Measurements from ENCODE around the gene NELFCD. TPM values are rescaled to one million over a fixed set of nuclear protein-coding genes. Genes with fewer than 3 reads are reported as not detected.

The NELFCD gene
- total and polyA plus RNA-seq, 2 donors = 42.2 to 60.6 TPM

GRCh38 chr20:58996226-58996611, 15.2 kb downstream of the NELFCD start:
- H3K4me1 ChIP-seq (ENCODE audit: control insufficient read depth in 2 of 2, insufficient read depth in 2 of 2, low read length in 2 of 2) = no peaks in the 10 kb centered on the region
- 96% methylated on average over 12 of the region's 12 CpGs for WGBS
- peak overlapping the region in 1 of 2 donors; percentile 21 for H3K27ac ChIP-seq (ENCODE audit: low read depth in 1 of 2, low read length in 1 of 2)
- peaks cover 51 to 60% of the 10 kb centered on the region in 2 donors for H3K36me3 ChIP-seq (ENCODE audit: control insufficient read depth in 2 of 2, insufficient read depth in 2 of 2, low read length in 1 of 2)
- no peaks in the 10 kb centered on the region for H3K27me3 ChIP-seq (ENCODE audit: control insufficient read depth in 2 of 2, insufficient read depth in 1 of 2, low read length in 1 of 2)
- H3K9me3 ChIP-seq (ENCODE audit: control insufficient read depth in 2 of 2, insufficient read depth in 1 of 2, low read length in 1 of 2) = no peaks in the 10 kb centered on the region
- DNase-seq (ENCODE audit: low read depth in 6 of 9, low spot score in 9 of 9) = no peak
- H3K4me3 ChIP-seq (ENCODE audit: low read length in 2 of 2) = no peak overlapping the region

GRCh38 chr20:58997141-58997770, 16.2 kb downstream of the NELFCD start:
- Histone ChIP-seq H3K27me3 (ENCODE audit: control insufficient read depth in 2 of 2, insufficient read depth in 1 of 2, low read length in 1 of 2) (no peaks in the 10 kb centered on the region), H3K9me3 (ENCODE audit: control insufficient read depth in 2 of 2, insufficient read depth in 1 of 2, low read length in 1 of 2) (no peaks in the 10 kb centered on the region), H3K36me3 (ENCODE audit: control insufficient read depth in 2 of 2, insufficient read depth in 2 of 2, low read length in 1 of 2) (peaks cover 45 to 49% of the 10 kb centered on the region in 2 donors), H3K4me1 (ENCODE audit: control insufficient read depth in 2 of 2, insufficient read depth in 2 of 2, low read length in 2 of 2) (no peaks in the 10 kb centered on the region), H3K4me3 (ENCODE audit: low read length in 2 of 2) (no peak overlapping the region), H3K27ac (ENCODE audit: low read depth in 1 of 2, low read length in 1 of 2) (no peak overlapping the region)
- WGBS = 98% methylated on average over 24 of the region's 24 CpGs
- DNase-seq (ENCODE audit: low read depth in 6 of 9, low spot score in 9 of 9) = no peak

GRCh38 chr20:58998656-58999055, 17.6 kb downstream of the NELFCD start:
- Histone ChIP-seq H3K27me3 (ENCODE audit: control insufficient read depth in 2 of 2, insufficient read depth in 1 of 2, low read length in 1 of 2) (peaks cover 0 to 5% of the 10 kb centered on the region in 2 donors), H3K4me3 (ENCODE audit: low read length in 2 of 2) (no peak overlapping the region), H3K27ac (ENCODE audit: low read depth in 1 of 2, low read length in 1 of 2) (no peak overlapping the region), H3K4me1 (ENCODE audit: control insufficient read depth in 2 of 2, insufficient read depth in 2 of 2, low read length in 2 of 2) (no peaks in the 10 kb centered on the region), H3K9me3 (ENCODE audit: control insufficient read depth in 2 of 2, insufficient read depth in 1 of 2, low read length in 1 of 2) (no peaks in the 10 kb centered on the region), H3K36me3 (ENCODE audit: control insufficient read depth in 2 of 2, insufficient read depth in 2 of 2, low read length in 1 of 2) (peaks cover 32 to 35% of the 10 kb centered on the region in 2 donors)
- no peak for DNase-seq (ENCODE audit: low read depth in 6 of 9, low spot score in 9 of 9)
- WGBS = 94% methylated on average over 11 of the region's 11 CpGs

- H3K9me3 ChIP-seq (ENCODE audit: control insufficient read depth in 2 of 2, insufficient read depth in 1 of 2, low read length in 1 of 2) = no peaks in the 10 kb centered on the region
- H3K4me3 ChIP-seq (ENCODE audit: low read length in 2 of 2) = no peak overlapping the region
- DNase-seq (ENCODE audit: low read depth in 6 of 9, low spot score in 9 of 9) = no peak
- WGBS = 65% methylated on average over 3 of the region's 3 CpGs
- H3K4me1 ChIP-seq (ENCODE audit: control insufficient read depth in 2 of 2, insufficient read depth in 2 of 2, low read length in 2 of 2) = peaks cover 9 to 14% of the 10 kb centered on the region in 2 donors
- no peak overlapping the region for H3K27ac ChIP-seq (ENCODE audit: low read depth in 1 of 2, low read length in 1 of 2)
- peaks cover 0 to 22% of the 10 kb centered on the region in 2 donors for H3K27me3 ChIP-seq (ENCODE audit: control insufficient read depth in 2 of 2, insufficient read depth in 1 of 2, low read length in 1 of 2)
- H3K36me3 ChIP-seq (ENCODE audit: control insufficient read depth in 2 of 2, insufficient read depth in 2 of 2, low read length in 1 of 2) = peaks cover 18 to 22% of the 10 kb centered on the region in 2 donors
Measured at GRCh38 chr20:59000326-59000725, 19.3 kb downstream of the NELFCD start.

- Histone ChIP-seq H3K9me3 (ENCODE audit: control insufficient read depth in 2 of 2, insufficient read depth in 1 of 2, low read length in 1 of 2) (no peaks in the 10 kb centered on the region), H3K4me1 (ENCODE audit: control insufficient read depth in 2 of 2, insufficient read depth in 2 of 2, low read length in 2 of 2) (peaks cover 10 to 17% of the 10 kb centered on the region in 2 donors), H3K36me3 (ENCODE audit: control insufficient read depth in 2 of 2, insufficient read depth in 2 of 2, low read length in 1 of 2) (peaks cover 12 to 15% of the 10 kb centered on the region in 2 donors), H3K27me3 (ENCODE audit: control insufficient read depth in 2 of 2, insufficient read depth in 1 of 2, low read length in 1 of 2) (peaks cover 2 to 29% of the 10 kb centered on the region in 2 donors), H3K27ac (ENCODE audit: low read depth in 1 of 2, low read length in 1 of 2) (no peak overlapping the region), H3K4me3 (ENCODE audit: low read length in 2 of 2) (no peak overlapping the region)
- WGBS = 93% methylated on average over 13 of the region's 13 CpGs
- DNase-seq (ENCODE audit: low read depth in 6 of 9, low spot score in 9 of 9) = no peak
Measured at GRCh38 chr20:59001068-59001448, 20.0 kb downstream of the NELFCD start.

GRCh38 chr20:59001449-59002171, 20.6 kb downstream of the NELFCD start:
- no peak for DNase-seq (ENCODE audit: low read depth in 6 of 9, low spot score in 9 of 9)
- no peak overlapping the region for H3K27ac ChIP-seq (ENCODE audit: low read depth in 1 of 2, low read length in 1 of 2)
- no peak overlapping the region for H3K4me3 ChIP-seq (ENCODE audit: low read length in 2 of 2)
- 96% methylated on average over 27 of the region's 27 CpGs for WGBS
- peaks cover 7 to 10% of the 10 kb centered on the region in 2 donors for H3K36me3 ChIP-seq (ENCODE audit: control insufficient read depth in 2 of 2, insufficient read depth in 2 of 2, low read length in 1 of 2)
- H3K27me3 ChIP-seq (ENCODE audit: control insufficient read depth in 2 of 2, insufficient read depth in 1 of 2, low read length in 1 of 2) = peaks cover 7 to 35% of the 10 kb centered on the region in 2 donors
- no peaks in the 10 kb centered on the region for H3K9me3 ChIP-seq (ENCODE audit: control insufficient read depth in 2 of 2, insufficient read depth in 1 of 2, low read length in 1 of 2)
- H3K4me1 ChIP-seq (ENCODE audit: control insufficient read depth in 2 of 2, insufficient read depth in 2 of 2, low read length in 2 of 2) = peaks cover 14 to 20% of the 10 kb centered on the region in 2 donors

GRCh38 chr20:59002388-59002787, 21.3 kb downstream of the NELFCD start:
- Histone ChIP-seq H3K4me1 (ENCODE audit: control insufficient read depth in 2 of 2, insufficient read depth in 2 of 2, low read length in 2 of 2) (peaks cover 17 to 21% of the 10 kb centered on the region in 2 donors), H3K4me3 (ENCODE audit: low read length in 2 of 2) (no peak overlapping the region), H3K27me3 (ENCODE audit: control insufficient read depth in 2 of 2, insufficient read depth in 1 of 2, low read length in 1 of 2) (peaks cover 9 to 40% of the 10 kb centered on the region in 2 donors), H3K9me3 (ENCODE audit: control insufficient read depth in 2 of 2, insufficient read depth in 1 of 2, low read length in 1 of 2) (no peaks in the 10 kb centered on the region), H3K27ac (ENCODE audit: low read depth in 1 of 2, low read length in 1 of 2) (no peak overlapping the region), H3K36me3 (ENCODE audit: control insufficient read depth in 2 of 2, insufficient read depth in 2 of 2, low read length in 1 of 2) (peaks cover 4% of the 10 kb centered on the region in 2 donors)
- no peak for DNase-seq (ENCODE audit: low read depth in 6 of 9, low spot score in 9 of 9)
- 95% methylated on average over 8 of the region's 8 CpGs for WGBS

- no peak overlapping the region for H3K4me3 ChIP-seq (ENCODE audit: low read length in 2 of 2)
- H3K9me3 ChIP-seq (ENCODE audit: control insufficient read depth in 2 of 2, insufficient read depth in 1 of 2, low read length in 1 of 2) = no peaks in the 10 kb centered on the region
- H3K36me3 ChIP-seq (ENCODE audit: control insufficient read depth in 2 of 2, insufficient read depth in 2 of 2, low read length in 1 of 2) = no peaks in the 10 kb centered on the region
- H3K27ac ChIP-seq (ENCODE audit: low read depth in 1 of 2, low read length in 1 of 2) = no peak overlapping the region
- H3K27me3 ChIP-seq (ENCODE audit: control insufficient read depth in 2 of 2, insufficient read depth in 1 of 2, low read length in 1 of 2) = peaks cover 12 to 45% of the 10 kb centered on the region in 2 donors
- no peak for DNase-seq (ENCODE audit: low read depth in 6 of 9, low spot score in 9 of 9)
- H3K4me1 ChIP-seq (ENCODE audit: control insufficient read depth in 2 of 2, insufficient read depth in 2 of 2, low read length in 2 of 2) = peaks cover 18 to 21% of the 10 kb centered on the region in 2 donors
- WGBS = 93% methylated on average over 17 of the region's 17 CpGs
Measured at GRCh38 chr20:59002874-59003399, 21.9 kb downstream of the NELFCD start.

GRCh38 chr20:59003836-59004492, 22.9 kb downstream of the NELFCD start:
- 76% methylated on average over 16 of the region's 16 CpGs for WGBS
- Histone ChIP-seq H3K4me3 (ENCODE audit: low read length in 2 of 2) (no peak overlapping the region), H3K4me1 (ENCODE audit: control insufficient read depth in 2 of 2, insufficient read depth in 2 of 2, low read length in 2 of 2) (peaks cover 18 to 21% of the 10 kb centered on the region in 2 donors), H3K9me3 (ENCODE audit: control insufficient read depth in 2 of 2, insufficient read depth in 1 of 2, low read length in 1 of 2) (no peaks in the 10 kb centered on the region), H3K36me3 (ENCODE audit: control insufficient read depth in 2 of 2, insufficient read depth in 2 of 2, low read length in 1 of 2) (no peaks in the 10 kb centered on the region), H3K27ac (ENCODE audit: low read depth in 1 of 2, low read length in 1 of 2) (no peak overlapping the region), H3K27me3 (ENCODE audit: control insufficient read depth in 2 of 2, insufficient read depth in 1 of 2, low read length in 1 of 2) (peaks cover 18 to 55% of the 10 kb centered on the region in 2 donors)
- DNase-seq (ENCODE audit: low read depth in 6 of 9, low spot score in 9 of 9) = no peak

All from thymus (tissue), 11 donors.